Activated T-cell treated with anti-CD3 and anti-CD28 coated beads, Interleukin-2, amount 50 U/mL, for 72 hours (primary cell): ENCODE data around the gene ADAMTS17. TPM values are rescaled to one million over a fixed set of nuclear protein-coding genes. Genes with fewer than 3 reads are reported as not detected.

ENCODE experiments used
- ATAC-seq, 2 donors: fragments of 150-1000 bp; cut with Tn5 transposase; replicated peaks in 1 of 2; 2 replicates each; pipeline ENCODE4 v1.10.0; 2021; ENCODE audit warnings: moderate library complexity in 2 of 2, mild to moderate bottlenecking in 1 of 2
- DNase-seq, 2 donors: peaks; one replicate each; pipeline ENCODE4 v3.0.0; 2021 to 2022; ENCODE audit warnings: mixed read lengths in 1 of 2
- H3K27ac Mint-ChIP-seq: one replicate; pipeline ENCODE4 v1.8.0; 2022; ENCODE audit warnings: mild to moderate bottlenecking, moderate library complexity, mixed read lengths
- H3K27me3 Mint-ChIP-seq: one replicate; pipeline ENCODE4 v1.8.0; 2022; ENCODE audit warnings: low read depth, mixed read lengths
- H3K36me3 Mint-ChIP-seq, 2 donors: one replicate each; pipeline ENCODE4 v1.8.0; 2022; ENCODE audit warnings: mixed read lengths in 2 of 2, mild to moderate bottlenecking in 1 of 2; ENCODE audit not compliant: insufficient read depth in 2 of 2
- H3K4me1 Mint-ChIP-seq: one replicate; pipeline ENCODE4 v1.8.0; 2022; ENCODE audit warnings: low read depth, mixed read lengths
- H3K4me3 Mint-ChIP-seq, 2 donors: one replicate each; pipeline ENCODE4 v1.8.0; 2022; ENCODE audit warnings: mild to moderate bottlenecking in 2 of 2, mixed read lengths in 2 of 2, moderate library complexity in 2 of 2
- H3K9me3 Mint-ChIP-seq, 2 donors: one replicate each; pipeline ENCODE4 v1.8.0; 2022; ENCODE audit warnings: mixed read lengths in 2 of 2
- total RNA-seq, 2 donors: library from RNA; stranded (reverse); gene quantifications; one replicate each; pipeline ENCODE4 v1.2.3, GENCODE V29; 2022

Gene ADAMTS17
- total RNA-seq, 2 donors from 2014 or later: 2.4 to 2.6 TPM

DNA sequence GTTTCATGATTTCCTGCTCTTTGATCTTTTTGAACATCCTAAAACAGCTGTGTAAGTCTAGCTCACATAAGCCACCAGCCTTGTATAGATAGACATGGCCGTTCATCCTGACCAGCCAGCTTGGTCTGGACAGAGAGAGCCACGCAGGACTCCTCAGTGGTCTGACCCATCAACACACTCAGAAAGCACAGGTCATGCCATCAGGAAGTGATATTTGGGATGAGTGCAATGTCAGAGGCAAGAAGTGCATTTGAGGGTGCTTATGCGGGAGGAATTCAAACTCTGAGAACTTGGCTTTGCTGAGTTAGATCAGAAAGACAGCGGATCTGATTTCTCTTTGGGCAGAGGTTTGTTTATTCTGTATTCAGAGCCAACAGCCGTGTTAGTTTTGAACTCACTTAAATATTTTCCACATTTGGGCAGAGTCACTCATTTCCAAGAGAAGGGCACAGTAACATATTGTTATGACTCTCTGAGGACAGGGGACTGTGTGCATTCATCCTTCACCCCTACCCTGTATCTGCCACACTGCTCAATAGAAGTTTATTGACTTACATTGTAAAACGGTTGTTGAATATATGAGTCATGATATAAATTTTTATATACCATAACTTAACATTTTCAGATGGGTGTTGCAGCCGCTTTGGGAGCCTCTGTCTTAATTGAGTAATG is 383.2 kb downstream of the ADAMTS17 start:
- Mint-ChIP-seq H3K36me3 (no peaks in the 10 kb centered on the region), H3K27ac (no peak overlapping the region), H3K27me3 (peaks cover 24% of the 10 kb centered on the region), H3K4me3 (no peak overlapping the region), H3K9me3 (no peaks in the 10 kb centered on the region), H3K4me1 (peaks cover 13% of the 10 kb centered on the region)
- no peak for ATAC-seq
- DNase-seq: no peak

DNA sequence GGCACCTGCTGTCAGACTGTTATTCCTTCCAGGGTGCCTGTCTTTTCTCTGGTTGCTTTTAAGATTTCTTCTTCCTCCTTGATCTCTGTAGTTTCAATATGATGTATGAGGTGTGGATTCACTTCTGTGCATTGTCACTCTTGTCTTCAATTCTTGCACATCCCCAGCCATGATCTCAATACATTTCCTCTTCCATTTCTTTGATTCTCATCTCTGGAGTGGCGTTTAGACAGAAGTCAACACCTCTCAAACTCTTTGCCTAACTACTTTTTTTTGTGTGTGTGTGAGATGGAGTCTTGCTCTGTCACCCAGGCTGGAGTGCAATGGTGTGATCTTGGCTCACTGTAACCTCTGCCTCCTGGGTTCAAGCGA is 384.1 kb downstream of the ADAMTS17 start:
- H3K27me3 Mint-ChIP-seq: peaks cover 24% of the 10 kb centered on the region
- no peaks in the 10 kb centered on the region for H3K36me3 Mint-ChIP-seq
- ATAC-seq: peak; percentile 46 to 74
- peaks cover 13% of the 10 kb centered on the region for H3K4me1 Mint-ChIP-seq
- no peak for DNase-seq
- H3K4me3 Mint-ChIP-seq: no peak overlapping the region
- H3K27ac Mint-ChIP-seq: no peak overlapping the region
- H3K9me3 Mint-ChIP-seq: no peaks in the 10 kb centered on the region

DNA sequence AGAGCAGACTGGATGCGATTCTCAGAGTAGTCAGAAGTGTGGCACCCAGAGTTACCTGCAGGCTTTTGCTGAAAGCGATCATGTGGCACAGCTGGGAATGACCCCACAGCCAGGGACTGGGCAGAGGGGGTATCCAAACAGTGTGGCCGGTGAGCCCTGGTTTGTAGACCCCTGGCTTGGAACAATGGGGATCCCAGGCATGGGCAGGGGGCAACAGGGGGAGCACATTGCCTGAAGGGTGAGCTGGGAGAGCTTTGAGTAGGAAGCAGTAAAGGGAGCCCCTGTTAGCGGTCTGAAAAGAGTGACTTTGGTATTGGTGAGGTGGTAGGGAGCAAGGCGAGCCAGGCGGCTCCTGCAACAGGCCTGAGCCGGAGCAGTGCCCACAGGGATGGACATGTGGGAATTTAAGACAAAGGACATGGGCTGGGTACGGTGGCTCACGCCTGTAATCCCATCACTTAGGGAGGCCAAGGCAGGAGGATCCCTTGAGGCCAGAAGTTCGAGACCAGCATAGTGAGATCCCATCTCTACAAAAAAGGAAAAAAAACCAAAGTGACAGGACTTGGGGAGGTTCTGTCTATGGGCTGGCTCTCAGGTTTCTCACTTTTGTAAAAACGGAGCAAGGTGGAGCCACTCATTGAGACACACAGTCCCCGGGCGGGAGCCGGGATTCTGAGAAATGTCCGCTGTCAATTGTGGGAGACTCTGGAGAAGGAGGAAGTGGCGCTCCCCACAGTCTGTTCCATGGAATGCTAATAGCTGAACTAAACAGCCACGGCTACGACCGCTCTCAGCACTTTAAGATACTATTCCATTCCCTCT is 384.7 kb downstream of the ADAMTS17 start:
- H3K27me3 Mint-ChIP-seq: peaks cover 24% of the 10 kb centered on the region
- DNase-seq: no peak

DNA sequence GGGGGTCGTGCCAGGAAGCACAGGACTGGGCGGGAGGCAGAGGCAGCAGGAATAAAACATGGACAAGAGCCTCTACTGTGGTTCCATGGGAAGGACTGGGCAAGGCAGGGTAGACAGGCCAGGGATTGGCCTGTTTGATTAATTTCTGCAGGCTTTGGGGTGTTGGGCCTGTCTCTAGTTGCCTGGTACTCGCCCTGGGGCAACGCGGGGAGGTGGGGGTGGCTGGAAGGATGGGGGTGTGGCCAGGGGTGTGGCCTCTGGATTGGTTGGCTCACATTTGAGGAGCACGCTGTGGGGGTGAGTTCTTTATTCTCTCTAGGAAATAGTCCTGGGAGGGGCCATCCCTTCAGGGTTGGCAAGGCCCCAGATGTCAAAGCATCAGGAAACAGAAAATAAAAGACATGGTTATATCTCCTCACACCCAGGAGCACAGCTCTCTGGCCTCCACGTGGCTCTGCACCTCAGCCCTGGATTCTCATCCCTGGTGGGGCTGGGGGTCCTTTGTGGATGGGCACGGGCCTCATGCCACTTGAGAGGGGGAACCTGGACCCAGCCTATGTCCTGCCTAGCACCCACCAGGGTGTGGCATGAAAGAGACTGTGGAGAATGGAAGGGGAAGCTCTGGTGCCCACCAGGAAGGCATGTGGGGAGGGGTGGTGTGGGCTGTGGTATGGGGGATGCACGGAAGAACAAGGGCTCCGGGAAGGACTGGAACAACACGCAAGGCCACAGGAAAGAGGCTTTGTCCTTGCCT is 385.6 kb downstream of the ADAMTS17 start:
- no peaks in the 10 kb centered on the region for H3K9me3 Mint-ChIP-seq
- H3K27ac Mint-ChIP-seq: no peak overlapping the region
- H3K36me3 Mint-ChIP-seq: no peaks in the 10 kb centered on the region
- H3K27me3 Mint-ChIP-seq: peaks cover 24% of the 10 kb centered on the region
- H3K4me3 Mint-ChIP-seq: no peak overlapping the region
- peaks cover 13% of the 10 kb centered on the region for H3K4me1 Mint-ChIP-seq
- ATAC-seq: no peak
- no peak for DNase-seq

More for the DNA sequence above, 384.7 kb downstream of the ADAMTS17 start:
- no peak overlapping the region for H3K27ac Mint-ChIP-seq
- no peaks in the 10 kb centered on the region for H3K9me3 Mint-ChIP-seq
- H3K4me1 Mint-ChIP-seq: peaks cover 13% of the 10 kb centered on the region
- no peaks in the 10 kb centered on the region for H3K36me3 Mint-ChIP-seq
- H3K4me3 Mint-ChIP-seq: no peak overlapping the region
- no peak for ATAC-seq

DNA sequence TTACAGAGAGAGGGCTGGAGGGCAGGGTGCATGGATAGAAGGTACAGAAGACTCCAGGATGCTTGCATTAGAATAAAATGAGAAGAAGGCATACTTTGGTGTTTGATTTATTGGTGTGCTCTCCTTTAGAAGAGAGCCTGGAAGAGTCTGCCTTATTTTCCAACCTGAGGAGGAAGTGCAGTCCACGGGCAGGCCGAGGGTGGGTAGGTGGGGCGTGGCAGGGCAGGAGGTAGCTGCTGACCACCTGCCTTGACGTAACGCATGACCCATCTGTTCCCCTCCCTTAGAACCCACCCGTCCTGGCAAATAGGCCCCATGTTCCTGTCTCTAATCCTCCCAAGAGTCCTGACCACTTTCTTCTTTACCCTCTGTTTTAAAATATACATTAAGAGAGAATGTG is 386.2 kb downstream of the ADAMTS17 start:
- ATAC-seq (no peak), DNase-seq (no peak)
- Mint-ChIP-seq H3K4me3 (no peak overlapping the region), H3K27ac (no peak overlapping the region), H3K27me3 (peaks cover 18% of the 10 kb centered on the region), H3K4me1 (peaks cover 13% of the 10 kb centered on the region), H3K9me3 (peaks cover 0 to 2% of the 10 kb centered on the region in 2 donors), H3K36me3 (peaks cover 0 to 2% of the 10 kb centered on the region in 2 donors)

DNA sequence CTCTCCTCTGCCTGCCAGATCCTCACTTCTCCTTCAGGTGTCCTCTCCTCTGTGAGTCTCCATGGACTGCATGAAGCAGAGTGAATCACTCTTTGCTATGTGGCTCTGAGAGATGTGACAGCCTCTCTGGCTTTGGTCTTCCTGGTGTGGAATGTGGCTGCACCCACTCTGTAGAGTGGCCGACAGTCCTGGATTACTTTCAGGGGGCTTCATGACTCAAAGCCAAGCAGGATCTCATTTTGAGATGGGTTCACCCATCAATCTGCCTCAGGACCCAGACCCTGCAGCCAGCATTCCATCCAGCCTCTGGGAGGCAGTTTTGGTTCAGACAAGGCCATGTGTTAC is 386.6 kb downstream of the ADAMTS17 start:
- peaks cover 1 to 2% of the 10 kb centered on the region in 2 donors for H3K36me3 Mint-ChIP-seq
- peaks cover 18% of the 10 kb centered on the region for H3K27me3 Mint-ChIP-seq
- H3K4me1 Mint-ChIP-seq: peaks cover 13% of the 10 kb centered on the region
- H3K27ac Mint-ChIP-seq: no peak overlapping the region
- ATAC-seq: no peak
- H3K4me3 Mint-ChIP-seq: no peak overlapping the region
- H3K9me3 Mint-ChIP-seq: peaks cover 2 to 4% of the 10 kb centered on the region in 2 donors
- DNase-seq: no peak

DNA sequence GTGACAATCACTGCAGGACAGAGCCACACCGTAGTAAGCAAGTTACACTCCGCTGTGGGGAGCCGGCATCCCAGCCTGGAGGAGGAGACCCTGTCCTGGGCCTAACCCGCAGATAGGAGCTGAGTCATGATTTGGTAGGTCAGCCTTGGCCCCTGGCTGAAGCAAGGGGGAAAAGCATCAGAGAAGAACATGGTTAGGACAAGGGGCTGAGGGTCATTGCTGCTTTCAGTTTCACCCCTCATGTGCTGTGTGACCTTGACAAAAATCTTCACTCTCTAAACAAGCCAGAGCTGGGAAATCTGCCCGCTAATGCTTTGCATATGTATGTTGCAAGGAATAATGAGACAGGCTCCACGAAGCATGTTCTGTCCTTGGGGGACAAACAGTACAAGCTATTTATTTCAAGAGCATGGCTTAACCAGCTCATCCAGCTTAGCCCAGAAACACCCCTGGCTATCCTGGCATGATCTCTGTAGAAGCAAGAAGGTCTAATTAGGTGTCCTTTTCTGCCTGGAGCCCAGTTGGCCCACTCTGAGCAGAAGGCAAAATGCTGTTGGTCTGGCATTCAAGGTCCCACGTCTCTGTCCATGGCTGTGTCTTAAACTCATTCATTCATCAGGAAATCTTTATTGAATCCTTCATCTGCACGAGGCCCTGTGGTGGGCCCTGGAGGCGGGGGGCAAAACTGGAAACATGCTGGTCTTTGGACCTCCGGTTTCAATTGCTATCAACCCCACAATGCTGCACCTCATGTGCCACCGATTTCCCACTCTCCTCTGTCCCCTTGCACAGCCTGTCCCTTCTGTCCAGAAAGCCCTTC is 387.2 kb downstream of the ADAMTS17 start:
- DNase-seq (no peak), ATAC-seq (no peak)
- Mint-ChIP-seq H3K27me3 (peaks cover 15% of the 10 kb centered on the region), H3K4me3 (no peak overlapping the region), H3K27ac (no peak overlapping the region), H3K4me1 (peaks cover 13% of the 10 kb centered on the region), H3K36me3 (peaks cover 2 to 4% of the 10 kb centered on the region in 2 donors), H3K9me3 (peaks cover 5% of the 10 kb centered on the region in 2 donors)

DNA sequence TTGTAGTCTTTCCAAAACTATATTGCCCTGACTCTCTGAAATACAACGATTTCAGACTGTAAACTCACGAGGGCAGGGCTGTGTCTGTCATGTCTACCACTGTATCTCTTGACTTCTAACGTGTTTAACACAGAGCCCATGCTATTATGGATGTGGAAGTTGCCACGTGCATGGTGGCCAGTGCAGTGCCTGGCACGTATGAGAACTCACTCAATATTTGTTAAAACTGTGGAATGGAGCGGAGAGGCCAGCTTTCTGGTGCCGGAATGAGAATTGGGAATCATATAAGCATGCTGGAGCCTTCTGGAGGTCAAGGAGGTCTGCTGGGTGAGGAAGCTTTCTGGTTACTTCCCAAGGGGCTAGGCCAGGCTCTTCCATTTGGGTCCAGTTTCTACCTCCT is 387.9 kb downstream of the ADAMTS17 start:
- Mint-ChIP-seq H3K27ac (no peak overlapping the region), H3K36me3 (peaks cover 3 to 4% of the 10 kb centered on the region in 2 donors), H3K4me3 (no peak overlapping the region), H3K9me3 (peaks cover 5% of the 10 kb centered on the region in 2 donors), H3K4me1 (peaks cover 13% of the 10 kb centered on the region), H3K27me3 (peaks cover 12% of the 10 kb centered on the region)
- DNase-seq: no peak
- ATAC-seq: no peak

DNA sequence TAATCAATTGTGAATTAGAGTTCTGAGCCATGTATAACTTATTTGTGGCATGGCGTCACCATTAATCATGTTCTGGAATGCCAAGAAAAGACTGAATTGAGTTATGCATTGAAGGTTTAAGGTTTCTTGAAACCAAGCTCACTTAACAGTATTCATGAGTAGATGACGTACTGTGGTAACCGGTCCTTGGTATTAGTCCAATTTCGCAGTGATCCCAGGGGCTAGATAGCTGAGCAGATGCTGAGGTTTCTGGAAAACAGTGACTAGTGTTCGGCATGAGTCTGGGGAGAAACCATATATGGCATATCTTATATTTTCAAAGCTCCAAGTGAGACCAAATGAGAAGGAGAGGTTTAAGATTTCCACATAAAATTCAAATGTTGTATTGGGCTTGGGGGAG is 390.3 kb downstream of the ADAMTS17 start:
- Mint-ChIP-seq H3K27me3 (peaks cover 6% of the 10 kb centered on the region), H3K27ac (no peak overlapping the region)

DNA sequence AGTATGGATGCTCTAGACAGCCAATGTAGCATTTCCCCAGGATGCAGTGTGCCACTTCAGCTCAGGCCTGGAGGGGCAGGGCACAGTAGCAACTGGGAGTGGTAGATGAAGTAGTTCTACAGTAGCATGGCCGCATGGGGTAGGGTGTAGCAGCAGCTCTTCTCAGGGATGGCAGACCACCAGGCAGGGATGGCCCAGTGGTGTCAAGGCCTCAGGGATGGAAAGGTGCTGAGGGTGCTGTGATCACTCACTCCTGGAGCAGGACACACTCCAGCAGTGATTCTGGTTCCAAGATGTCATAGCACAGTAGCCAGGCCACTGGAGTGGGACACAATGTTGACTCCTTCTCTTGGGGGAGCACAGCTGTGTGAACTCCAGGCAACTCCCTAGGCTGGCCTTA is 397.6 kb downstream of the ADAMTS17 start:
- Mint-ChIP-seq H3K27me3 (no peaks in the 10 kb centered on the region), H3K9me3 (peaks cover 12 to 16% of the 10 kb centered on the region in 2 donors), H3K4me1 (no peaks in the 10 kb centered on the region), H3K4me3 (no peak overlapping the region), H3K27ac (no peak overlapping the region), H3K36me3 (peaks cover 10 to 18% of the 10 kb centered on the region in 2 donors)
- DNase-seq: no peak
- no peak for ATAC-seq

More for the DNA sequence above, 390.3 kb downstream of the ADAMTS17 start:
- DNase-seq (no peak), ATAC-seq (no peak)
- peaks cover 3 to 7% of the 10 kb centered on the region in 2 donors for H3K36me3 Mint-ChIP-seq
- no peaks in the 10 kb centered on the region for H3K4me1 Mint-ChIP-seq
- peaks cover 6% of the 10 kb centered on the region in 2 donors for H3K9me3 Mint-ChIP-seq
- no peak overlapping the region for H3K4me3 Mint-ChIP-seq

DNA sequence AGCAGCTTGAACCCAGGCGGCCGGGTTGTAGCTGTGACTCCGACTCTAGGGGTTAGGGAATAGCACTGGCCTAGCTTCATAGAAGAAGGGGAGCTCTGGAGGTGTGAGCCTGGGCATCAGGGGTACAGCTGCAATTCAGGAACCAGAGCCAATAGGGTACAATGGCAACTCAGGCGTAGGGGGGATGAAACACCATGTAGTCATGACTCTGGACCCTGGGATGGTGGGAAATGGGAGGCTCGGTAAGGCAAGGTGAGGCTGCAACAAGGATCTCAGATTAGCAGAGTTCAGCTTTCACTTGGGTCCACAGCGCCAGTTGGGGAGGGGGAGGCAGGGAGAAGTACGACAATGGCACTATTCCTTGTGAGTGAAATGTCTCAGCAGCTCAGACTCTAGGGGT is 398.3 kb downstream of the ADAMTS17 start:
- Mint-ChIP-seq H3K27ac (no peak overlapping the region), H3K27me3 (peaks cover 6% of the 10 kb centered on the region), H3K36me3 (peaks cover 8 to 18% of the 10 kb centered on the region in 2 donors), H3K4me1 (no peaks in the 10 kb centered on the region), H3K9me3 (peaks cover 12 to 16% of the 10 kb centered on the region in 2 donors), H3K4me3 (no peak overlapping the region)
- ATAC-seq (no peak), DNase-seq (no peak)

DNA sequence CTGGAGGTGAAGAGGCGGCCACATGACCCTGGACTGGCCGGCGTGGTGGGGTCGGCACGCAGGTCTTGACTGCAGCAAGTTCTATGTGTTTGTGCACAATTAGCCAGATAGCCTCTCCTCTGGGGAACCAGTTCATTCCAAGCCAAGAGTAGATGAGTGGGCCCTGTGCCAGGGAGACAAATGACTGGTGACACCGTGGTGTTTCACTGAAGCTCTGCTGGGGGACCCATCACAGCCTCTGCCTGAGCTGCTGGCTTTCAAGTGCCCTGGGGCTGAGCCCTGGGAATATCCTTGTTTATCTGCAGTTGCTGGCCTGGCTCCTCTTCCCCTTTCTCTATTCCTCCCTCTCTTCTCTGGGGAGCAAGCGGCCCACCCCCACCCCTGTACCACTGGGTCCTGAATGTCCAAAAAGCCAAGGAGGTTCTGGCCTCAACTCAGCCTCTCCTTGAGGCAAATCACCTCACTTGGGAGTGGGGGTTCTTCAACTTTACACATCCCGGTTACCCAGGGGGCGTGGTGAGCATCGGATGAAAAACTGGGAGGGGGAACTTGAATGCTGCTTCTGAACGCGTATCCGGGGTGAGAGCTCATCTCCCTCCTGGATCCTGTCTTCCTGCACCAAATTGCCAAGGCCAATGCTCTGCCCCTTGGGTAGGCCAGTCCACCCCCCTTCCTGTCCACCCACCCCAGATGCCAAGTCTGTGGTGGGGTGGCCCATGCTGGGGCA is 408.9 kb downstream of the ADAMTS17 start:
- Mint-ChIP-seq H3K9me3 (peaks cover 0 to 2% of the 10 kb centered on the region in 2 donors), H3K4me3 (no peak overlapping the region), H3K27me3 (peaks cover 25% of the 10 kb centered on the region), H3K36me3 (peaks cover 0 to 4% of the 10 kb centered on the region in 2 donors), H3K4me1 (peaks cover 12% of the 10 kb centered on the region), H3K27ac (no peak overlapping the region)
- ATAC-seq (no peak), DNase-seq (no peak)
